HG03457 (cell line): ENCODE data around the gene EML2.
"Not testable (repeated sequence)": the region's sequence is repeated elsewhere in the genome, so short reads cannot be mapped to it uniquely, and the experiment has no call there.

Source experiments
- ATAC-seq: cut with Tn5 transposase; IDR thresholded peaks from one replicate; pipeline ENCODE4 v1.9.1; 2021; ENCODE audit warnings: moderate number of reproducible peaks; ENCODE audit not compliant: unreplicated experiment

Gene EML2, protein sequence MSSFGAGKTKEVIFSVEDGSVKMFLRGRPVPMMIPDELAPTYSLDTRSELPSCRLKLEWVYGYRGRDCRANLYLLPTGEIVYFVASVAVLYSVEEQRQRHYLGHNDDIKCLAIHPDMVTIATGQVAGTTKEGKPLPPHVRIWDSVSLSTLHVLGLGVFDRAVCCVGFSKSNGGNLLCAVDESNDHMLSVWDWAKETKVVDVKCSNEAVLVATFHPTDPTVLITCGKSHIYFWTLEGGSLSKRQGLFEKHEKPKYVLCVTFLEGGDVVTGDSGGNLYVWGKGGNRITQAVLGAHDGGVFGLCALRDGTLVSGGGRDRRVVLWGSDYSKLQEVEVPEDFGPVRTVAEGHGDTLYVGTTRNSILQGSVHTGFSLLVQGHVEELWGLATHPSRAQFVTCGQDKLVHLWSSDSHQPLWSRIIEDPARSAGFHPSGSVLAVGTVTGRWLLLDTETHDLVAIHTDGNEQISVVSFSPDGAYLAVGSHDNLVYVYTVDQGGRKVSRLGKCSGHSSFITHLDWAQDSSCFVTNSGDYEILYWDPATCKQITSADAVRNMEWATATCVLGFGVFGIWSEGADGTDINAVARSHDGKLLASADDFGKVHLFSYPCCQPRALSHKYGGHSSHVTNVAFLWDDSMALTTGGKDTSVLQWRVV

DNA sequence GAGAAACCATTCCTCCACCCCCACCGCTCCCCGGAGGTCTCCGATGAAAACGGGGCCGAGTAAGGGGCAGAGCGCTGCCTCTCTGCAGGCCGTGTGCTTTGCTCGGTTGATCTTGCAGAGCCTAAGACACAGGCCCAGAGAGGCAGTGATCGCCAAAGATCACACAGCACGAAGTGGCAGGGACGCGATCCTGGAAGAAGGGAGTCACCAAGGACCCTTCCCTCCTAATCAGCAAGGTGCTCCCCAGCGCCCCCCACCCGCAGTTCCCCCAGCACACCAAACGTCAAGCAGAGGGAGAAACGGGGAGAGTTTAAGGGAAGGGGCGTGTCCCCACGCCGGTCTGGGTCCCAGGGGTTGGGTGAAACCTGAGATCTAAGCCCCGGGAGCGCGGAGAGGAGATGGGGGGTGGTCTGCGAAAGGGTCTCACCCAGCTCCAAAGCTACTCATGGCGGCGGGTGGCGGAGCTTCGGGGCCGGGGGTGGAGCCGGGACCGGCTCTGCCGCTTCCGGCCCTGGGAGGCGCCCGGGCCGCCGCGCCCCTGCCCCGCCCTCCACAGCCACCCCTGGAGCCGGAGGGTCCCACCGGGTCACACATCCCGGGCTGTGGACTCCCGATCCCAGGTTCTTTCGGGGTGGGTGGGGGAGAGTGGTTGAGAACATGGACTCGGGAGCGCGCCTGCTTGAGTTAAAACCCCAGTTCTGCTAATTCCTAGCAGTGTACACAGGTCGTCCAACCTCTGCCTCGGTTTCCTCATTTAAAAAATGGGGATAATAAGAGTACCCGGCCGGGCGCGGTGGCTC, at the start of gene EML2:
EML2 (minus strand) TSS at position 468 of the 800 bp plus-strand sequence; CDS start at position 447, 21 bp downstream.
- no peak for ATAC-seq

DNA sequence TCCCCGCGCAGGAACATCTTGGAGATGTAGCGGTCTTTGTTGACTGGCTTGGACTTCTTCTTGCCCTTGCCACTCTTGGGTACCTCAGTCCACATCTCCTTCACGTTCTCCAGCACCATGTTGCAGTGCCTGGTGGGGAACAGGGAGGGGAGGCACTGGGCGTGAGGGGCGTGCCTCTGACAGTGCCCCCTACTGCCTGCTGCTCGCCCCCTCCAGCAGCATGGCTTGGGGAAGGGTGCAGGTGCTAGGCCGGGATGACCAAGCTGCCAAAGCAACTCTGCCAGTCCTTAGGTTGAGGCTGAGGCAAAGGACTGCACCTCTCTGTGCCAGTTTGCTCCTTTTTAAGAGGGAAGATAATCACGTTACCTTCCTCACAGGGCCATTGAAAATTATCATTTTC, 48.4 kb upstream of the EML2 start:
- ATAC-seq: no peak

DNA sequence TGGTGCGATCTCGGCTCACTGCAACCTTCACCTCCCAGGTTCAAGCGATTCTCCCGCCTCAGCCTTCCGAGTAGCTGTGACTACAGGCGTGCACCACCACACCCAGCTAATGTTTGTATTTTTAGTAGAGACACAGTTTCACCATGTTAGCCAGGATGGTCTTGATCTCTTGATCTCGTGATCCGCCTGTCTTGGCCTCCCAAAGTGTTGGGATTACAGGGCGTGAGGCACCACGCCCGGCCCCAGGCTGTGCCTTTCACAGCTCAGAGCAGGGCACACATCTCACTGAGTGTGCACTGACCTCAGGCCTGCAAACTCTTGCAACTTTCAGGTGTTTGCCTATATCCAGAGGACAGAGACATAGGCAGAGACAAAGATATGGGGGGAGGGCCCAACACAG, 45.8 kb upstream of the EML2 start:
- not testable (repeated sequence) for ATAC-seq

- ATAC-seq: no peak
These were observed 43.7 kb upstream of the EML2 start for GRCh38 chr19:45682908-45683307.

- ATAC-seq: no peak
These were observed 42.9 kb upstream of the EML2 start for GRCh38 chr19:45682117-45682516.

DNA sequence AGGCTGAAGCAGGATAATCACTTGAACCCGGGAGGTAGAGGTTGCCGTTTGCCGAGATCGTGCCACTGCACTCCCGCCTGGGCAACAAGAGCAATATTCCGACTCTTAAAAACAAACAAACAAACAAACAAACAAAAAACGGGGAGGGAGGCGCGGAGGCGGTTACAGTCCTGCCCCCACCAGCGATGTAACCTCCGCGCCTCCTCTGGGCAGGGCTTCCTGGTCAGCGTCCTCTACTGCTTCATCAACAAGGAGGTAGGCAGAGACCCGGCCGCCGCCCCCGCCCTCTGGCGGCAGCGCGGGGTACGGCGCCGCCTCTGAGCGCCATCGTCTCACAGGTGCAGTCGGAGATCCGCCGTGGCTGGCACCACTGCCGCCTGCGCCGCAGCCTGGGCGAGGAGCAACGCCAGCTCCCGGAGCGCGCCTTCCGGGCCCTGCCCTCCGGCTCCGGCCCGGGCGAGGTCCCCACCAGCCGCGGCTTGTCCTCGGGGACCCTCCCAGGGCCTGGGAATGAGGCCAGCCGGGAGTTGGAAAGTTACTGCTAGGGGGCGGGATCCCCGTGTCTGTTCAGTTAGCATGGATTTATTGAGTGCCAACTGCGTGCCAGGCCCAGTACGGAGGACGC, 42.3 kb upstream of the EML2 start:
- ATAC-seq: no peak

- ATAC-seq: no peak
These were observed 38.4 kb upstream of the EML2 start for GRCh38 chr19:45677351-45678230.

DNA sequence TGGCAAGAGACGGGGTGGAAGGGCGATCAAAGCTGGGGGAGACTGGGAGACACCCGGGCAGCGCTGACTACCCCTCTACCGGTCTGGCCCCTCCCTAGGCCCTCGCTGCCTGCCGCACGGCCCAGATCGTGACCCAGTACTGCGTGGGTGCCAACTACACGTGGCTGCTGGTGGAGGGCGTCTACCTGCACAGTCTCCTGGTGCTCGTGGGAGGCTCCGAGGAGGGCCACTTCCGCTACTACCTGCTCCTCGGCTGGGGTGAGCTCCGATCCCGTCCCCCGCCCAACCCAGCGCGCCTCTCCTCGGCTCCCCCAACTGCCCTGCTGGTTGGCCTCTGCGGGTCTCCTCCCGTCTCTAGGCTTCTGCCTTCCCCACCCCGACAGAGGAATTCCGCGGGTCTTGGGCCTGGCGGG, 37.7 kb upstream of the EML2 start:
- ATAC-seq: no peak

GRCh38 chr19:45674946-45675345, 35.7 kb upstream of the EML2 start:
- ATAC-seq: no peak

DNA sequence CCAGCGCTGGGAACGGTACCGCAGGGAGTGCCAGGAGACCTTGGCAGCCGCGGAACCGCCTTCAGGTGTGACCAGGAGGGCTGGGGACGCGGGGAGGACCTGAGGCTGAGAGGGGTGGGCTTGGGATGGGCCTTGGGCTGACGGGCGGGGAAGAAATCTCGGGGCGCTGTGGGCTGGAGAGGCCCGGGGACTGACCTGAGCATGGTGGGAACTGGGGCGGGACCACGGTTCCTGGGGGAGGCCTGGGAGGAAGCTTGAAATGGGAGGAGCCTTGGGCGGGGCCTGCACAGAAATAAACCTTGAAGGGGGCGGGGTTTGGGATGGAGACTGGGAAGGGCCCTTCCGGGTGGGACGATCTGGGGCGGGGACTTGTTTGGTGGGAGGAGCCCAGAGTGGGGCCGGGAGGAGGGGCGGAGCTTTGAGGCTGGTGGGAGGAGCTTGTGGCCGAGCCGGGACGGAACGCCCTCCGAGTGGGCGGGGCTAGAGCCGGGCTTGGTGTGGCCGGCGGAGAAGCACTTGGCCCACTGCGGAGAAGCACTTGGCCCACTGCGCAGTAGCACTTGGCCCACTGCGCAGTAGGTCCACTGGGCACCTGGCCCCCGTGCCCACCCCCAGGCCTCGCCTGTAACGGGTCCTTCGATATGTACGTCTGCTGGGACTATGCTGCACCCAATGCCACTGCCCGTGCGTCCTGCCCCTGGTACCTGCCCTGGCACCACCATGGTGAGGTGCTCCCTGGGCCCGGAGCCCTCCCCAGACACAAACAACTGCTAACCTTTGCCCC, 31.7 kb upstream of the EML2 start:
- ATAC-seq: no peak

DNA sequence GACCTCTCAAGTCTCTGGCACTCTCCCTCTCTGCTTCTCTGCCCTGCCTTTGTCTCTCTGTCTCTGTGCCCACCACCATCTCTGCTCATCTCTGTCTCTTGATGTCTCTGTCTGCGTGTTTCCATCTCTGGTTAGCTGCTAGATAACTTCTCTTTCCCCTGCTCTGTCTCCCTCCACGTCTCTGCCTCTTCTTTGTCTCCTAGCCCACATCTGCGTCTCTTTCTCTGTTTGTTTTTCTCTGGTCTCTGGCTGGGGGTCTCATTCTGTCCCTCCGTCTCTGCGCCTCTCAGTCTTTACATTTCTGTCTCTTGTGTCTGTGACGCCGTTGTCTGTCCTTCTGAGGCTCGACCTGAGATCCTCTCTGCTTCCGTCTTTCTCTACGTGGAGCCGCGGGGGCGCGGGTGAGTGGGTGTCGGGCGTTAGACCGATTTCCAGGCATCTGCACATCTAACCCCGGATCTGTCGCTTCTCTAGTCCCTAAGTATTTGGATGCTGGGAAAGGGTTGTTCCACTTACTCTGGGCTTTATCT, 29.2 kb upstream of the EML2 start:
- no peak for ATAC-seq

DNA sequence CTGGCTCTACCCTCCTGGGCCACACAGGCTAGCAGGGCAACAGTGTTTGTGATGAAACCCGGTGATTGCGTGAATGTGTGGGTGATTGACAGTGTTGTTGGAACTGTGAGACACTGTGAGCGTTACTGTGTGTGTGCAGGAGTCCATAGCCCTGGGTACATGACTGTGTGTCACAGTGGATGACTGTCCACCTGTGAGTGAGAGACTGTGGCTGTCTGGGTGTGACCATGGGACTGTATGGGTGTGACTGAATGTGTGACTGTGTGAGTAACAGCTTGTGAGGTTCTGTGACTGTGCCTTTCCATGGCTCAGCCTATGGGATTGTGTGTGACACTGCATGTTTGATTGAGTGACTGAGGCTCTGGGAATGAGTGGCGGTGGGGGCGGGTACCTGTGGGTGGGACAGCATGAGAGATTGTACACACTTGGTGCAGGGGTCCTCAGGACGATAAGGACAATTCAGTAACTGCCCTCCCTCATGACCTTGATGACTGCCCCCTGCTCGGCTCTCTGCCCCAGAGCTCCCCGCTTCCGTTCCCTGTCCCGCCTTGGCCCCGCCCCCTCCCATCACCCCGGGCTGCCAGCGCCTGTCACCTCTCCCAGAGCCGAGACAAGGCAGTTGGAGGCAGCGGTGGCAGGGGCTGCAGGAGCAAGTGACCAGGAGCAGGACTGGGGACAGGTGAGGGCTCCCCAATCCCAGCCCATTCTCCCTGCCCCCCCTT, 28.6 kb upstream of the EML2 start, which contains the start of gene GIPR:
GIPR (plus strand) TSS at position 602 of the 722 bp plus-strand sequence. CDS start 1,300 bp downstream, outside the sequence.
- no peak for ATAC-seq

DNA sequence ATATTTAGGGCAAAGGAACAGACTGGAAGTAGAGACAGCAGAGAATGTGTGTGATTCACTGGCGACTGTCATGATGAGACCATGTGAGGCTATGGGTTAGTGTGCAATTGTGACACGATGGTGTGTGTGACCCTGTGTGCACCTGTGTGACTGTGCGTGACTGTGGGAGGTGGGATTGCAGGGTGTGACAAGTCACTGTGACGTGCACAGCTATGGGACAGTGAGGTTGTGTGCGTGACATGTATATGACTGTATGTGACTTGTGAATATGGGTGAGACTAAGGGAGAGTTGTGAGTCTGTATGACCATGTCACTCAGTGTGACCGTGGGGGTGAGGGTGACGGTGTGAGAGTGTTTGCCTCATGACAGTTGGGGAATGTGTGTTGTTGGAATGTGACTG, 25.4 kb upstream of the EML2 start:
- no peak for ATAC-seq

DNA sequence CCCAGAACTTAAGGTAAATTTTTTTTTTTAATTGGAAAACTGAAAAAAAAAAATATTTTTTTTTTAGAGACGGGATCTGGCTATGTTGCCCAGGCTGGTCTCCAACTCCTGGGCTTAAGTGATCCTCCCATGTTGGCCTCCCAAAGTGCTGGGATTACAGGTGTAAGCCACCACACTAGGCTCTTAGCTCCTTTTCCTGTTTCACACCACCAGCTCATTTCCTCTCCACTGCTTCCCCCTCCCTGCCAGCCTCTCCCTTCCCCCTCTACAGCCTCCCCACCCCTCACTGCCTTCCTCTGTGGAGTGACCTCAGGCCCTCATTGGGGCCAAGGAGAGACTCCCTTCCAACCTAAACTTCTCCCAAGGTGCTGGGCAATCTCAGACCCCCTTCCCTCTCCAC, 24.6 kb upstream of the EML2 start:
- no peak for ATAC-seq

GRCh38 chr19:45660636-45661035, 21.4 kb upstream of the EML2 start:
- no peak for ATAC-seq

DNA sequence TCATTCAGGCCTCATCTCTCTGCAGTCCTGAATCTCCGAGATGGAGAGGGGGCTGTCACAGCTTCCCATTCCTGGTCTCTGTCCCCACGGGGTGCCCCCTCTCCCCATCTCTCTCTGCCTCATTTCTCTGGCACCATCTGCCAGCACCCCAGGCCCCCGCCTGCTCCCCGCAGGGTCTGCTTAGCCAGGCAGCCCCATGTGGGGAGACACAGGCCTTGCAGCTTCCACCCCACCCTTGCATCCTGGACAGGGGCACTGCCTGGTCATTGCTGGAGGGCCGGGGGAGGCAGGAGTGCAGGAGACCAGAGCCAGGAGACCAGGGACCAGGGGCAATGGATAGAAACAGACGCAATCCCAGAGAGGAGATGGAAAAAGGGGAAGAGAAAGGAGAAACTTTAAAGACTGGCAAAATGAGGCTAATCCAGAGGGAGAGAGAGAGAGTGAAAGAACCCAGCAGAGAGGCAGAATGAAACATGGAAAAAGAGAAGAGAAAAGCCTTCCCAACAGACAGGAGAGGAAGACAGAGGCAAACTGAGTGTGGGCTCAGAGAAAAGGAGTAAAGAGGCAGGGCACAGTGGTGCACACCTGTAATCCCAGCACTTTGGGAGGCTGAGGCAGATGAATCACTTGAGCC, 20.0 kb upstream of the EML2 start:
- no peak for ATAC-seq

GRCh38 chr19:45657520-45658167, 18.4 kb upstream of the EML2 start:
- ATAC-seq: no peak
